Measurements from ENCODE around the gene MYBBP1A. TPM values are rescaled to one million over a fixed set of nuclear protein-coding genes. Genes with fewer than 3 reads are reported as not detected.

MYBBP1A gene
- total and polyA plus RNA-seq, 2 of the 13 experiments (the other 11 are each of a cell fraction or from before 2014, with no cell fraction given), result 18.6 to 54.8 TPM

GRCh38 chr17:4554997-4555799 lies at the start of gene MYBBP1A (continued):
- TF ChIP-seq POGZ (CRISPR knock-in tag; IDR thresholded peaks at IDR 0.05) (peak; percentile 56), ZFYVE20 (CRISPR knock-in tag; IDR thresholded peaks at IDR 0.05; ENCODE audit: borderline replicate concordance, low read depth) (no peak), SUZ12 (IDR thresholded peaks at IDR 0.05; ENCODE audit: low read depth, low read length) (no peak), NRL (CRISPR knock-in tag; IDR thresholded peaks at IDR 0.05; ENCODE audit: borderline replicate concordance) (peak; percentile 86; the same call in 1 of the 2 replicates), YEATS2 (CRISPR knock-in tag; IDR thresholded peaks at IDR 0.05; ENCODE audit: borderline replicate concordance) (no peak; the same call in 1 of the 2 replicates), ZNF12 (CRISPR knock-in tag; IDR thresholded peaks at IDR 0.05) (0 out of 2 replicates have a peak, but pooled peaks have one; percentile 12), ZNF574 (CRISPR knock-in tag; IDR thresholded peaks at IDR 0.05) (peak; percentile 96), MLLT10 (CRISPR knock-in tag; IDR thresholded peaks at IDR 0.05) (no peak), REST (IDR thresholded peaks at IDR 0.05; ENCODE audit: borderline replicate concordance in 1 of 2, low read depth in 1 of 2, low read length in 2 of 2) (peak in 1 of 2 experiments; percentile 42; a peak in 2 of 4 replicates), ZNF576 (CRISPR knock-in tag; IDR thresholded peaks at IDR 0.05) (peak; percentile 88; the same call in 1 of the 2 replicates), FIP1L1 (IDR thresholded peaks at IDR 0.05; ENCODE audit: borderline replicate concordance, insufficient read depth, low read depth, low read length) (no peak), TBL1XR1 (IDR thresholded peaks at IDR 0.05; ENCODE audit: borderline replicate concordance, low read length, partially characterized antibody) (no peak), ZNF160 (CRISPR knock-in tag; IDR thresholded peaks at IDR 0.05) (peak; percentile 52), ZNF556 (CRISPR knock-in tag; IDR thresholded peaks at IDR 0.05; ENCODE audit: borderline replicate concordance) (peak; percentile 65; the same call in 1 of the 2 replicates), ZNF451 (CRISPR knock-in tag; IDR thresholded peaks at IDR 0.05) (no peak), KDM5B (CRISPR knock-in tag; IDR thresholded peaks at IDR 0.05; ENCODE audit: borderline replicate concordance) (peak; percentile 98), ASH2L (IDR thresholded peaks at IDR 0.05; ENCODE audit: insufficient read length, low read depth, low read length) (peak; percentile 57), TAF15 (IDR thresholded peaks at IDR 0.05; ENCODE audit: low read depth, low read length, poor library complexity, severe bottlenecking) (peak; percentile 58)
